Measurements from ENCODE around the gene GMCL2.

- no peak for TF ChIP-seq CTCF (IDR thresholded peaks at IDR 0.05)
- TF ChIP-seq POLR2A (IDR thresholded peaks at IDR 0.05), result no peak
These were observed 37.8 kb downstream of the GMCL2 start for GRCh38 chr5:178149199-178149932.

All from right lobe of liver (tissue), 4 donors.